Measurements from ENCODE around the gene DZIP1. TPM values are rescaled to one million over a fixed set of nuclear protein-coding genes. Genes with fewer than 3 reads are reported as not detected.
"Not testable (repeated sequence)": the region's sequence is repeated elsewhere in the genome, so short reads cannot be mapped to it uniquely, and the experiment has no call there.

DZIP1 gene
- total RNA-seq, result 57.6 to 62.8 TPM (median 62.7 TPM) in 3 replicates

DNA sequence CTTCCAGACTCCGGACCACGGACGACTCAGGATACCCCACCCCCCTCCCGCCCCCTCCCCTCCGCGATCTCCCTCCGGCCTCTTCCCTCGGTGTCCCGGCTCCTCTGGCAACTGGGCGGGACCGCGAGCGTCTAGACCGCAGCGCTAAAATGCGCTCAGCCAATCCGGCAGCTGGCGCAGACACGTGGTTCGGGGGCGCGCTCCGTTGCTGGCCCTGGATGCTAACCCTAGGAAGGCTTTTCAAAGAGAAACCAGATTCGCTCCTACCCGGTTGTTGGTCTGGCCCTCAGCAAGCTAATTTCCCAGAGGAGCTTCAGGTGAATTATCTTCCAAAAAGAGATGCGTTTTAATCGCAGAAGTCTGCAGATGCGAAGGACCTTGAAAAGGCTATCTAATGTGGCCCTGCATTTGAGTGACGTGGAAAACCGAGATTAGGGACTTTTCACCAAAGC lies at the start of gene DZIP1:
Gene DZIP1 (minus strand): TSS at position 106 of the 452 bp plus-strand sequence. CDS start 2,677 bp downstream, outside the sequence.
- H3K36me3 Mint-ChIP-seq, result peaks cover 12% of the 10 kb centered on the region
- no peak for TF ChIP-seq CTCF (IDR thresholded peaks at IDR 0.05; ENCODE audit: unreplicated experiment)
- DNase-seq (ENCODE audit: low spot score in 2 of 2, unreplicated experiment in 2 of 2), result peak; percentile 50 to 75
- H3K27me3 Mint-ChIP-seq (ENCODE audit: low read depth), result no peaks in the 10 kb centered on the region
- no peaks in the 10 kb centered on the region for H3K9me3 Mint-ChIP-seq
- H3K4me3 Mint-ChIP-seq, result peak within 1 kb of the TSS; percentile 77
- H3K27ac Mint-ChIP-seq, result peak within 1 kb of the TSS; percentile 80
- peaks cover 29% of the 10 kb centered on the region for H3K4me1 Mint-ChIP-seq

- Mint-ChIP-seq H3K9me3 (peaks cover 35% of the 10 kb centered on the region), H3K36me3 (peaks cover 31% of the 10 kb centered on the region)
- not testable (repeated sequence) for H3K27ac Mint-ChIP-seq; H3K27me3 Mint-ChIP-seq (ENCODE audit: low read depth); DNase-seq (ENCODE audit: low spot score in 2 of 2, unreplicated experiment in 2 of 2); H3K4me1 Mint-ChIP-seq; H3K4me3 Mint-ChIP-seq
These were observed 46.5 kb upstream of the DZIP1 start for GRCh38 chr13:95690986-95691385.

GRCh38 chr13:95689582-95689926 lies 45.0 kb upstream of the DZIP1 start:
- no peak for DNase-seq (ENCODE audit: low spot score in 2 of 2, unreplicated experiment in 2 of 2)
- TF ChIP-seq CTCF (IDR thresholded peaks at IDR 0.05; ENCODE audit: unreplicated experiment), result no peak
- Mint-ChIP-seq H3K4me1 (no peaks in the 10 kb centered on the region), H3K27ac (no peak overlapping the region), H3K4me3 (no peak overlapping the region), H3K9me3 (peaks cover 44% of the 10 kb centered on the region), H3K36me3 (peaks cover 39% of the 10 kb centered on the region), H3K27me3 (ENCODE audit: low read depth) (no peaks in the 10 kb centered on the region)

DNA sequence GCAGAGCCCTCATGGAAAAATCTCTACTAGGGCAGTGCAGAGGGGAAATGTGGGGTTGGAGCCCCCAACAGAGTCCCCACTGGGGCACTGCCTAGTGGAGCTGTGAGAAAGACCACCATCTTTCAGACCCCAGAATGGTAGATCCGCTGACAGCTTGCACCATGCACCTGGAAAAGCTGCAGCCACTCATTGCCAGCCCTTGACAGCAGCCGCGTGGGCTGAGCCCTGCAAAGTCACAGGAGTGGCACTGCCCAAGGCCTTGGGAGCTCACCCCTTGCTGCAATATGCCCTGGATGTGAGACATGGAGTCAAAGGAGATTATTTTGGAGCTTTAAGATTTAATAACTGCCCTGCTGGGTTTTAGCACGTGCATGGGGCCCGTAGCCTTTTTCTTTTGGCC lies 40.5 kb upstream of the DZIP1 start:
- not testable (repeated sequence) for H3K27me3 Mint-ChIP-seq (ENCODE audit: low read depth); H3K4me3 Mint-ChIP-seq; H3K27ac Mint-ChIP-seq; DNase-seq (ENCODE audit: low spot score in 2 of 2, unreplicated experiment in 2 of 2)
- H3K36me3 Mint-ChIP-seq, result peaks cover 39% of the 10 kb centered on the region
- peaks cover 50% of the 10 kb centered on the region for H3K9me3 Mint-ChIP-seq
- peaks cover 15% of the 10 kb centered on the region for H3K4me1 Mint-ChIP-seq

- peaks cover 21% of the 10 kb centered on the region for H3K4me1 Mint-ChIP-seq
- no peaks in the 10 kb centered on the region for H3K27me3 Mint-ChIP-seq (ENCODE audit: low read depth)
- DNase-seq (ENCODE audit: low spot score in 2 of 2, unreplicated experiment in 2 of 2), result no peak
- no peak overlapping the region for H3K4me3 Mint-ChIP-seq
- no peak overlapping the region for H3K27ac Mint-ChIP-seq
- no peak for TF ChIP-seq CTCF (IDR thresholded peaks at IDR 0.05; ENCODE audit: unreplicated experiment)
- H3K36me3 Mint-ChIP-seq, result peaks cover 35% of the 10 kb centered on the region
- H3K9me3 Mint-ChIP-seq, result peaks cover 46% of the 10 kb centered on the region
These were observed 39.9 kb upstream of the DZIP1 start for GRCh38 chr13:95684418-95684817.

DNA sequence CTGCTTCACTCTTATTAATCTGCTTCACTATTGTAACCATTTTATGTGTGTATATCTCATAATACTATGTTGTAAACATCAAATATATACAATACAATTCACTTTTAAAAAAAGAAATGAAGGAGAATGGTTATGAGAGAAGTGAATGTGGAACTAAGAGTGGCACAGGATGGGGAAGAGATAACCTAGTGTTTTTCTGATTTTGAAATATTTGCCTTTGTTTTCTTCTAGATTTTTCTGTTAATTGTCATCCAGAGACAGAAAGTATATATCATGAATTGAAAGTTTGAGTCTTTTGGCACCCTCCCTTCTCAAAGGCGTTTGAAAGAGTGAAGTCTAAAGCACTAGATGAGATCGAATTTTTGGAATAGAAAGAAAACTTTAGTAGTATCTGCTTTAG lies 35.2 kb upstream of the DZIP1 start:
- peak overlapping the region; percentile 93 for H3K27ac Mint-ChIP-seq

More for the DNA sequence above, 35.2 kb upstream of the DZIP1 start:
- Mint-ChIP-seq H3K4me1 (peaks cover 50% of the 10 kb centered on the region), H3K9me3 (peaks cover 7% of the 10 kb centered on the region), H3K36me3 (peaks cover 8% of the 10 kb centered on the region), H3K4me3 (peak overlapping the region; percentile 9), H3K27me3 (ENCODE audit: low read depth) (no peaks in the 10 kb centered on the region)
- DNase-seq (ENCODE audit: low spot score in 2 of 2, unreplicated experiment in 2 of 2), result no peak
- no peak for TF ChIP-seq CTCF (IDR thresholded peaks at IDR 0.05; ENCODE audit: unreplicated experiment)

All from mesothelial cell of epicardium (in vitro differentiated cells).